ENCODE measurements around the gene STX11.
"Not testable (repeated sequence)": the region's sequence is repeated elsewhere in the genome, so short reads cannot be mapped to it uniquely, and the experiment has no call there.

STX11 gene

DNA sequence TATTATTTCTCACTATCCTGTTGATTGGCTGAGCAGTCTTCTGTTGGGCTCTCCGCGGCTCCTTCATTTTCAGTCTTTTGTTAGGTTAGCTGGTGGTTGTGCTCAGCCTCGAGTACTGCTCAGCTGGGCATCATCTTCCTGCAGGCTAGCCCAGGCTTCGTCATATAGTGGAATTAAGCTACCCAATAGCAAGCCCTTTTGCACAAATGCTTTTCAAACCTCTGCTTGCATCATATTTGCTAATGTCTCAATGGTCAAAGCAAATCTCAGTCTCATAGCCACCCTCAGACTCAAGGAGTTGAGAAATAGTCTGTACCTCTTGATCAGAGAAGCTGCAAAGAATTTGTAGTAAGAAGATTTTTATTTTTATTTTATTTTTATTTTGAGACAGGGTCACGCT is 23.7 kb downstream of the STX11 start:
- no peak for DNase-seq (ENCODE audit: low read depth in 2 of 2)

DNA sequence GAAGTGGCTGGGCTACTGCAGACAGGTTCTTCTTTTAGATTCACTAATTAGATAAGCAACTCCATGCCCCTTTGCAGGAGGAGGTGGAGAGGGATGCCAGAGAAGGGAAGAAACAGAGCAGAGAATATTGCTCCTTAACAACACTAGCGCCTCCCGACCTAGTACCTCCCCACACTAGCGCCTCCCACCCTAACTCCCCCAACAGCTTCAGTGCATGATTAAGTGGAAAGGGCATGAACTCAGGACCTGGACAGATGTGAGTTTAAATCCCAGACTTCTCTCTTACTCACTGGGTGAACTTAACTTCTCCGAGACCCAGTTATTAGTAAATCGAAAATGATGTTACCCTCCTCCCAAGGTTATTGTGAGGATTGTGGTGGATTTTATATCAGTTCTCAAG is 25.7 kb downstream of the STX11 start:
- no peak for DNase-seq (ENCODE audit: low read depth in 2 of 2)

DNA sequence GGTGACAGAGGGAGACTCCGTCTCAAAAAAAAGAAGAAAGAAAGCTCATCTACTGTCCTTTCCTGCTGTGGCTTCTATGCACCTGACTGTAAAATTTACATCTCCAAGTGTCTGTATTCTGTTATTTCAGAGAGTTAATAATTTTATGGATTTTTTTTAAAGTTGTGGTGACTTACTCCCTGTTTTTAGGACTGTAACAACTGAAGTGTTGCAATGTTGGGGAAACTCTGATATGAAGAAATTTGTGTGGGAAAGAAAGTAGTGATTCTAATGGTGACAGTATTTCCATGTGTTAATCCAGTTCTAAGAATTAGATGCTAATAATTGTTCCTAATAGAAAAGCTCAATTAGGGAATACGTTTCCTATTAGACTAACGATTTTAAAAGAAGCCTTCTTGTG is 27.4 kb downstream of the STX11 start:
- no peak for DNase-seq (ENCODE audit: low read depth in 2 of 2)

DNA sequence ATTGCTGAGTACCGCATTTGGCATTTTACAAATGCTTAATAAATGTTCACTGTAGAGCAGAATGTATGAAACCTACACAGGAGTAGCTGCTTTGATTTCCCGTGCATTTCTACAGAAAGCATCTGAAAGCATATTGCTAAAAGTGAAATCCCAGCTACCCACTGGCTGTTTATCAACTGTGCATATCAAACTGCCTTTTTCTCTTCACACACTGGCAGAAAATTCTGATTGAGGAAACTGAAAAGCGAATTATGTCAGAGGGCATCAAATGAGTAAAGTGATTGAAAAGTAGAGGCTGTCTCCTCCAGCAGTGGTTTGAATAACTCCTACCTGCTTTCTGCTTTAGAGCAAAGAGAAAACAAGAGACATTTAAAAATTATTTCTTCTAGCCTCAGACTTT is 28.0 kb downstream of the STX11 start:
- no peak for DNase-seq (ENCODE audit: low read depth in 2 of 2)

DNA sequence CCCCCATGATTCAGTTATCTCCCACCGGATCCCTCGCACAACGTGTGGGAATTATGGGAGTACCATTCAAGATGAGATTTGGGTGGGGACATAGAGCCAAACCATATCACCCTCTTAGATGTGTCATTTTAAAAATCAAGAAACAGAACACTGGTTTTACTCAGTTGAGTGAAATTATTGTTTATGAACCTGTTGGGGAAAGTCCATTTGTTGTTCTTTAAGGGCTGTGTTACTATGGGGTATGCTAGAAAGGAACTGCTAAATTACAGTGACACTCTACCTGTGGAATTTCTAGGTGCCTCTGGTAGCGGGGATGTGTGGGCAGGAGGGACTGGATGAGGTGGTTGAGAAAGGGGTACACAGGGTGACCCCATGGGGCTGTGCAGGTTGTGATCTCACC is 28.9 kb downstream of the STX11 start:
- no peak for DNase-seq (ENCODE audit: low read depth in 2 of 2)

DNA sequence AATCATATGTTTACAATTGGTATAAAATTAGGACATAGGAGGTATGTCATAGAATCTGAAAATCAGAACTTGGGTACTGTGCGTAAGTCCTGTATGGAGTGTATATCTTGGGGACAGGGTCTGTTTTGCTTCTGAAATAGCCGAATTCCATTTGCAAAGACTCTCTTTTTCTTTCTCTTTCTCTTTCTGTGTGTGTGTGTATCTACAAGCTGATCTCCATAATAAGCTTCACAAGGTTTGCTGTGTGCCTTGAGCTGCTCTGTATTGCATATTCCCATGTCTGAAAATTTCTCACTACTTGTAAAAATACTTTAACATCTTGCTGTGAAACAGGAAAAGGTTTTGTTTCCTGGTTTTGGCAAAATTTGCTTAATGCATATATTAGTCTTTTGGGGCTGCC is 29.5 kb downstream of the STX11 start:
- DNase-seq (ENCODE audit: low read depth in 2 of 2): no peak

DNA sequence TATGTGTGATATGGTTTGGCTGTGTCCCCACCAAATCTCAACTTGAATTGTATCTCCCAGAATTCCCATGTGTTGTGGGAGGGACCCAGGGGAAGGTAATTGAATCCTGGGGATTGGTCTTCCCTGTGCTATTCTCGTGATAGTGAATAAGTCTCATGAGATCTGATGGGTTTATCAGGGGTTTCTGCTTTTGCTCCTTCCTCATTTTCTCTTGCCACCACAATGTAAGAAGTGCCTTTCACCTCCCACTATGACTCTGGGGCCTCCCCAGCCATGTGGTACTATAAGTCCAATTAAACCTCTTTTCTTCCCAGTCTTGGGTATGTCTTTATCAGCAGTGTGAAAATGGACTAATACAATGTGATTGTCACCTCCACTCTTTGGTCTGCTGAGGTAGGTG is 30.0 kb downstream of the STX11 start:
- DNase-seq (ENCODE audit: low read depth in 2 of 2): not testable (repeated sequence)

DNA sequence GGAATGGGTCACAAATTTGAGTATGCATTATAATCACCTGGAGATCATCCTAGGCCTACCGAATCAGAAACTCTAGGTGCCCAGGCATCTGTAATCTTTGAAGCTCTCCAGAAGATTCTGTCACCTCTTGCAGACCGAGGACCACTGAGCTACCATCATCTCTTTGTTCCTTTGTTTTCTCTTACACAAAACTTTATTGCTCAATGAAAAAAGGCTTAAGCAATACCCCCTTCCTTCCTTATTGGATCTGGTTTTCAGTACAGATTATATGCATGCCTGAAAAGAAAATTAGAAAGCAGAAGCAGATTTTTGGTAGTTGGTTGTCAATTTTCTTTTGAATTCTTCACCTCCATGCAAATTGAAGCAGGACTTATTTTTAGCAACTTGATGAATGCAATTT is 31.3 kb downstream of the STX11 start:
- no peak for DNase-seq (ENCODE audit: low read depth in 2 of 2)

DNA sequence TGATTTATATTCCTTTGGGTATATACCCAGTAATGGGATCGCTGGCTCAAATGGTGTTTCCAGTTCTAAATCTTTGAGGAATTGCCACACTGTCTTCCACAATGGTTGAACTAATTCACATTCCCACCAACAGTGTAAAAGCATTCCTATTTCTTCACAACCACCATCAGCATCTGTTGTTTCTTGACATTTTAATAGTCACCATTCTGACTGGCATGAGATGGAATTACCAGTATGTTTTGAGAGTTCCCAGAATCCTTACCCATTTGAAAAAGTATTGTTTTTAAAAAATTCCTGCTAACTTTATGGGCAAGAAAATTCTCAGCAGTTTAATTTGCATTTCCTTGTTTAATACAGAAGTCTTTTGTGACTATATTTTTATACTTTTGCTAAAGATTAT is 33.9 kb downstream of the STX11 start:
- not testable (repeated sequence) for DNase-seq (ENCODE audit: low read depth in 2 of 2)

DNA sequence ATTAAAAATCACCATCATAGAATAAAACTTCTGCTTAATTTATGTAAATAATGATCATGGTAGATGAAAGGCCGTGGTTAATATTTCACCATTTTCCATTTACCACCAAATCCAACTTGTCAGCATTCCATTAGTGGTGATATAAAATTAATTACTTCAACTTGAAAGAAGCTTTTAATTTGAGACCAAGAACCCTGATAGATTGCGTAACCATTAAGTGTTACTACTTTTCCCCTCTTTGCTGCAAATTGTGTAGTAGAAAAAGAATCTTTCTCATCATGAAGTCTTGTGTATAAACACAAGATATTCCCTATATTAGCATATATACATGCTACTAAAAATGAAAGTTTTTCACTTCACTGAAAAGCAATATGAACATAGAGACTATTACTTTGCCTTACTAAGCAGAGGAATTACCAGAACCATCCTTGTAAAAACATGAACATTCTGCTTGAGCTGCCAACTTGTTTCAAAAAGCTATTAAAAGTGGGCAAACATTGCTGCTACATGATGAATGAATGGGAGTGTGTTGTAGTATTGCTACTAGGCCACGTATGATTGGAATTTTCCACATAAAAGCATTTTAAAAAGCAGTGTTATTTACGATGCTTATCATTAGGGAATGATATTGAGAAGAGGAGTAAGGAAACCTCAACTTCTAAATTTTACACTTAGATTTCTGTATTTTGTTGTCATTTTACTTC is 35.0 kb downstream of the STX11 start:
- no peak for DNase-seq (ENCODE audit: low read depth in 2 of 2)

DNA sequence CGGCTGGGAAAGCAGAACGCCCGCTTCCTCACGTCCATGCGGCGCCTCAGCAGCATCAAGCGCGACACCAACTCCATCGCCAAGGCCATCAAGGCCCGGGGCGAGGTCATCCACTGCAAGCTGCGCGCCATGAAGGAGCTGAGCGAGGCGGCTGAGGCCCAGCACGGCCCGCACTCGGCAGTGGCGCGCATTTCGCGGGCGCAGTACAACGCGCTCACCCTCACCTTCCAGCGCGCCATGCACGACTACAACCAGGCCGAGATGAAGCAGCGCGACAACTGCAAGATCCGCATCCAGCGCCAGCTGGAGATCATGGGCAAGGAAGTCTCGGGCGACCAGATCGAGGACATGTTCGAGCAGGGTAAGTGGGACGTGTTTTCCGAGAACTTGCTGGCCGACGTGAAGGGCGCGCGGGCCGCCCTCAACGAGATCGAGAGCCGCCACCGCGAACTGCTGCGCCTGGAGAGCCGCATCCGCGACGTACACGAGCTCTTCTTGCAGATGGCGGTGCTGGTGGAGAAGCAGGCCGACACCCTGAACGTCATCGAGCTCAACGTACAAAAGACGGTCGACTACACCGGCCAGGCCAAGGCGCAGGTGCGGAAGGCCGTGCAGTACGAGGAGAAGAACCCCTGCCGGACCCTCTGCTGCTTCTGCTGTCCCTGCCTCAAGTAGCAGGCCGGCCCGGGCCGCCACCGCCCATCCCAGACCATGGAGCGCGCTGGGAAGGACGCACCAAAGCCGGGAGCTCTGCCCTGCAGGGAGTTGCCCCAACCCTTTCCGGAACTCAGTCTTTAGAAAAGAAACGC is 36.7 kb downstream of the STX11 start:
- no peak for DNase-seq (ENCODE audit: low read depth in 2 of 2)

DNA sequence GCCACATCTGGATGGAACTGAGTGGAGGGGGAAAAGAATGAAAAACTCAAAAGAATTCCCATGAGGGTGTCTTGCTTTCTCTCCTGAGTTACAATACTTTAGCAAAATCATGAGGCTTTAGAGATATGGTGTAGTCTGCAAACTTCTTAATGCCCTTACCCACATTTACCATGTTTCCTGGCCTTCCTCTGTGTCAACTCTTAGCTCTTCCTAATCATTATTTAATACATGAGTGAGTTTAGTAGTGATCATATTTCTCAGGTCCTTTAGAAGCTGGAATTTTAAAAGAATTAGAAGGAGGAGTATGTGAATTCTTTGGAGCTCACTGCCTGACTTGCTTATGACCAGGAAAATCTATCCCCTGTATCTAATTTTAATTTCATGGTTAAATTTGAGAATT is 39.0 kb downstream of the STX11 start:
- DNase-seq (ENCODE audit: low read depth in 2 of 2): no peak

DNA sequence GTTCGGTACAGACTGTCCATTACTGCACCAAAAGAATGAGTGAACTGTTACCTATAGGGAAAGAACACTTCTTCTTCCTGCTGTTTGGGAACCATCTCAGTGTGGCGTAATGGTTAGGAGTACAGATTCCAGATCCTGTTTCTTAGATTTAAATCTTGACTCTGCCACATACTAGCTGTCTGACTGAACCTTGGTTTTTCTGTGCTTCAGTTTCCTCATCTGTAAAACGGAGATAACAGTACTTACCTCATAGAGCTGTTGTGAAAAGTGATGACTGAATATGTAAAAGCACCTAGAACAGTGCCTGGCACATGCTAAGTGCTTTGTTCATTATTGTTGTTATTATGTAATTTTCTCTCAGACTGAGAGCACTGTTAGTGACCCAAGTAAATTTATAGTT is 39.8 kb downstream of the STX11 start:
- no peak for DNase-seq (ENCODE audit: low read depth in 2 of 2)

DNA sequence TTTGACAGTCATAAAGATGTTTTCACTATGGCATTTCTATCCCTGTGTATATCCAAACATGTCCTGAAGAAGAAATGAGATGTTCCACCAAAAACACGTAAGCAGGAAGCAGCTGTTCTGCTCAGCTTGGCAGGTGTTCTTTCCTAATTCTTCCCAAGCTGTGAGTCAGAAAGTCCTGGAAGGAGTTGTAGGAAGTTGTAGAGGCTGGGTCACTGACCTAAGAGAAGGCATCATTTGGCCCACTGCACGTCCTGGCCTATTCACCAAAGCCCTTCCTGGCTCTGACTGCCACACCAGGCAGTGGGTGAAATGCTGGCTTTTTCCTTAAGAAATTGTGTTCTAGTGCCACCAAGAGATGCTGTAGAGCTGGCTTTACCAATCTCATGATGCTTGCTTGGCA is 40.3 kb downstream of the STX11 start:
- no peak for DNase-seq (ENCODE audit: low read depth in 2 of 2)

DNA sequence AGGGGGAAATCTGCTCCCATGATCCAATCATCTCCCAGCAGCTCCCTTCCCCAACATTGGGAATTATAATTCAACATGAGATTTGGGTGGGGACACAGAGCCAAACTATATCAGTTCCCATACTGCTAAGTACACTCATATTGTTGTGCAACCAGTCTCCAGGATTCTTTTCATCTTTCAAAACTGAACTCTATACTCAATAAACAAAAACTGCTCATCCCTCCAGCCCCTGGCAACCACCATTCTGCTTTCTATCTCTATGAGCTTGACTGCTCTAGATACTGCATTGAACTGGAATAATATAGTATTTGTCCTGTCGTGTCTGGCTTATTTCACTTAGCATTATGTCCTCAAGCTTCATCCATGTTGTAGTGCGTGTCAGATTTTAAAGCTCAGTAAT is 42.9 kb downstream of the STX11 start:
- DNase-seq (ENCODE audit: low read depth in 2 of 2): no peak

DNA sequence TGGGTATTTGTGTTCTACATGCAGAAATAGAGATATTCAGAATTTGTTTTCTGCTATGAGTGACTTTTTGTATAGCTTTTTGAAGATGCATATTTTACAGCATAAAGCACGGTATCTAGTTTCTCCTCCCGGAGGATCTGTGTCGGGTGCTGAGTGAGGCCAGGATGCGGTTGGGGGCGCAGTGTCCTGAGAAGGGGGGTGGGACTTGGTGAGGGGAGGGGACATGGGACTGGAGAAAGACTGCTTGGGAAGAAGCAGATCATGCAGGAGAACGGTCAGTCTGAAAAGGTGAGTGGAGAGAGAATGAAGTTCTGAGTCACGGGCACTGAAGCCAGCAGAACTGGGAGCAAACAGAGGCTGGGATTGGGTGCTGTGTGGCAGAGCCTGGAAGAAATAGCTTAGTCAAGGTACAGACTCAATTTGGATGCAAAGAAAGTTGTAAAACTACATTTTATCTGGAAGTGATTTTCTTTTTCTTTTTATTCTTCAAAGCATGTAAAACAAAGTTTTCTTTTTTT is 44.0 kb downstream of the STX11 start:
- no peak for DNase-seq (ENCODE audit: low read depth in 2 of 2)

DNA sequence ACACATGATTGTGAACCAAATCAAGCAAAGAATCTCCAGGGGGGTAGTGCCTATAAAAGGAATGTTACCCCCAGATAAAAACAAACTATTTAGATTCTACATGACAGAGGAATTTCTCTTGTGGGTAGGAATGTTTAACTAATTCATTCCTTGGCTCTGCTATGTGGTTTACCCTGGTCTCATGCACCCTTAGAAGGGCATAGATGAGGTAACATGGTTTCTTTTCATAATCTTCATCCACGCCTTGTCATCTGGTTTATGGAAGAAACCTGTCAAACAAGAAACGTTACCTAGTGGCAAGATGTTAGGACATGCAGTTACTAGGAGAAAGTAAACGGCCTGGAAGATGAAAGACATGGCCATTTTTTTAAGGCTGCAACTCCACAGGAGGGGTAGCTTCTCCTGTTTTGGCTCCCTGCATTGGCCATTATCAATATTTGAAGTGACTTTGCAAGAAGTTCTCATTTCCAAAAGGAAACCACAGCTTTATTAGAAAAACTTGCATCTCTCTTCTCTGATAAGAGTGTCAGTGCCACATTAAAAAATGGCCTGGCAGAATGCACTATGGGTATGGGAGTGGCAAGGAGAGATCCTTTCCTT is 45.5 kb downstream of the STX11 start:
- DNase-seq (ENCODE audit: low read depth in 2 of 2): no peak

DNA sequence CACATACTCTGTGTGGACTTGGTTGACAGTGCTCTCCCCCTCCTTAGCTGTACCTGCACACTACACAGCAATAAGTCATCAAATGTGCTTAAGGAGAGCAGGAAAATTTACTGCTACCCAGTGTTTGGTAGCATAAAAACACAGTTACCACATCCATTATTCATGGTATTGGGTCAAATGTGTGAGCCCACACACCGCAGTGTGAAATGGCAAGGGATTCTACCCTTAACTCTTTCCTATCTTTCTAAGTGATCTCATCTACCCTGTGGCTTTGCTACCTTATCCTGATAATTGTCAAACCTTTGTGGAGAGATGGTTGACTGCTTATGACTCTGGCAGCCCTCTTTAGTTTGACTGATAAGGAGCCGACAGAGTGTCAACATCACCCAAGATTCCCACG is 47.6 kb downstream of the STX11 start:
- no peak for DNase-seq (ENCODE audit: low read depth in 2 of 2)

DNA sequence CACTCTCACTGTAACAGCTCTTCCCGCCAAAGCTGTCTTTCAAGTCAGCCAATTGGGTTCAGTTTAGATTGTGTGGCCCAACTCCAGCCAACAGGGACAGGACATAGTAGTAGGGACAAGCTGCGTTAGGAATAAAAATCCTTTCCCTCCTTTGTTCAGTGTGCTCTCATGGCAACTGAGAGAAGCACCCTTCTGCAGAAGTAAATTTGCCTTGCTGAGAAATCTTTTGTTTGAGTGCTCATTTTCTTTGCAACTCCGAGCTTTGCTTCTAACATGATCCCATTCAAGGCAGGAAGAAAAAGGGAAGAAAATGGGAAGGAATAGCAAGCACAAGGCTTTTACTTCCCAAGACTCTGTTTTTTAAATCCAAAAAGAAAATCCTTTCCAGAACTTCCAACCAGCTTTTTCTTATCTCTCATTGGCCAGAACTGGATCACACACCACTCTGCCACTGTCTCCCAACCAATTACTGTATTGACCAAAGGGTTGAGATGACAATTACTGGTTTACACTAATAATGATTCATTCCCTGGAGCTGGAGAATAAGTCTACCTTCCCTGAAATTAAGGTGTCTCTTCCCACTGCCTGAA is 52.7 kb downstream of the STX11 start:
- DNase-seq (ENCODE audit: low read depth in 2 of 2): no peak

DNA sequence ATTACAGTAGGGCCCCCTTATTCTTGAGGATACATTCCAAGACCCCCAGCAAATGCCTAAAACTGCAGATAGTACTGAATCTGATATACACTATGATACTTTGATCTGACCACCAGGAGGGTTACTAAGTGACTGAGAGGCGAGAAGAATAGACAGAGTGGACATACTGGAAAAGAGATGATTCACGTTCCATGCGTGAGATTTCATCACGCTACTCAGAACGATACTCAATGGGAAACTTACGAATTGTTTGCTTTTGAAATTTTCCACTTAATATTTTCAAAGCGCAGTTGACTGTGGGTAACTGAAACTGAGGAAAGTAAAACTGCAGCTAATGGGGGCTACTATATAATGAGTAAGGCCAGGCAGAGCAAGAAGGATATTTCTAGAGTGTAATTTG is 60.8 kb downstream of the STX11 start:
- DNase-seq (ENCODE audit: low read depth in 2 of 2): no peak

DNA sequence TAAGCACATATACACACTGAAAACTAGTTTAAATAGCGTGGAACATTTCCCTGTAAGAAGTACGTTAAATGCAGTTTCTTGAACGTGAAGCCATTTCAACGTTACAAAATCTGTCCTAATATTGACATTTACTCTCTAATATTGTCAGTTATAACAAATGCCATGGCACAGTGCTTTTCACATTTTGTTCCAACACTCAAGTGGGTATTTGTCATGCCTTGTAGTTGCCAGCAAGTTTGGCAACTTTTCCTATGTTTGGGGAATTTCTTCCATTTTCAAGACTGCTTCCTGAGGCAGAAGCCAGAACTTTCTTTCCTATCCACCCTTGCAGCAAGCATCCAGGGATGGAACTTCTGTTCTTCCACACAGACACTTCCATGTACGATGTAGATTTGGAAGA is 63.0 kb downstream of the STX11 start:
- no peak for DNase-seq (ENCODE audit: low read depth in 2 of 2)

DNA sequence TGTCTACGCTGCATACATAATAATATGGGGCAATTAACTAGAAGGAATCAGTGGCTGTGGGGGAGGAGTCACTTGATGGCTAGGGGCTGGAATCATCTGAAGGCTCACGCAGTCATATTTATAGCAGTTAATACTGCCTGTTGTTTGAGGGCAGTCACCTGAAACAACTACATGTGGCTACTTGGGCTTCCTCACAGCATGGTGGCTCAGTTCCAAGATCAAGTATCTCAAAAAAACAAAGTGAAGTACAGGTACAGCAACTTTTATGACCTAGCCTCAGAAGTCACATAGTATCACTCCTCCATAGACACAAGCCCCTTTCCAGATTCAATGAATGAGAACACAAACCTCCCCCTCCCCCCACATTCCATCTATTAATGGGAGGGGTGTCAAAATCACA is 63.7 kb downstream of the STX11 start:
- DNase-seq (ENCODE audit: low read depth in 2 of 2): no peak

Data from stimulated activated CD8-positive, alpha-beta memory T cell treated with anti-CD3 and anti-CD28 coated beads, Interleukin-2, amount 100 ng/mL, for 48 hours (primary cell).